GM12801 (cell line): ENCODE results near the gene PRTN3.

Experiments used
- TF ChIP-seq, protein P1 (sequence below): IDR thresholded peaks from one replicate; pipeline ENCODE4 v1.5.1; 2011; ENCODE audit warnings: control low read depth; ENCODE audit not compliant: insufficient read length; ENCODE audit errors: extremely low read depth

Gene PRTN3

DNA sequence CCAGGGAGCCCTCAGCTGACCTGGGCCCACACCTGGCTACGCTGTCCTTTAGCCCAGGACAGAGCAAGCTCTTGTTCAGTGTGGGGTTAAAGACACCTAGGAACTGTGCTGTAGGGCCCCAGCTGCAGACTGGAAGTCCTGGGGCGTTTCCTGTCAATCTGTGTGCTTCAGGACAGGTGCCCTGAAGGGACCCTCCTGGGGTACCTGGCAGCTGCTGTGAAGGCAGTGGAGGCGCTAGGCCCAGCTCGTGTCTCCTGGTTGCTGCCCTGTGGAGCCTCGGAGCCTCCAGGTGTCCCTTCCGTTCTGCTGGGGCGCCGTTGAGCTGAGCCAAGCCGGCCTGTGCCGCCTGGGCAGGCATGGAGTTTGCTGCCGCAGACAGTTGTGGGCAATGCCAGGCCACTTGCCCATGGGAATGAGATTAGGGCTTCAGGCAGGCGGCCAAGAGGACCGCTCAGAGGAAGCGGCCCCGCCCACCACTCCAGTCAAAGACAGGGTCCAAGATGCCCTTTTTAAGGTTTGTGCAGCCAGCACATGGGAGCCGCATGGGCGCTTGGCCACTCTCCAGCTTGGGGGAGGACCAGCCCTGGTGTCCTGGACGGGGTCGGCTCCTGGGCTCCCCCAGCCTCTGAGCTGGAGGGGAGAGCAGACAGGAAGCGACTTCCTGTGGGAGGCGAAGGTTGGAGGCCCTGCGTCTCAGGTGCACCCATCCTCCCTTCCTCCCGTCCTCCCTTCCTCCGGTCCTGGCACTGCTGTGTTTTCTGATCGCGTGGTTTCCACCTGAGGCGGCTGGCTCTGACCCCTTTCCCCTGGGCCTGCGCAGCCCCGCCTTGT is 39.6 kb upstream of the PRTN3 start:
- TF ChIP-seq, protein P1, sequence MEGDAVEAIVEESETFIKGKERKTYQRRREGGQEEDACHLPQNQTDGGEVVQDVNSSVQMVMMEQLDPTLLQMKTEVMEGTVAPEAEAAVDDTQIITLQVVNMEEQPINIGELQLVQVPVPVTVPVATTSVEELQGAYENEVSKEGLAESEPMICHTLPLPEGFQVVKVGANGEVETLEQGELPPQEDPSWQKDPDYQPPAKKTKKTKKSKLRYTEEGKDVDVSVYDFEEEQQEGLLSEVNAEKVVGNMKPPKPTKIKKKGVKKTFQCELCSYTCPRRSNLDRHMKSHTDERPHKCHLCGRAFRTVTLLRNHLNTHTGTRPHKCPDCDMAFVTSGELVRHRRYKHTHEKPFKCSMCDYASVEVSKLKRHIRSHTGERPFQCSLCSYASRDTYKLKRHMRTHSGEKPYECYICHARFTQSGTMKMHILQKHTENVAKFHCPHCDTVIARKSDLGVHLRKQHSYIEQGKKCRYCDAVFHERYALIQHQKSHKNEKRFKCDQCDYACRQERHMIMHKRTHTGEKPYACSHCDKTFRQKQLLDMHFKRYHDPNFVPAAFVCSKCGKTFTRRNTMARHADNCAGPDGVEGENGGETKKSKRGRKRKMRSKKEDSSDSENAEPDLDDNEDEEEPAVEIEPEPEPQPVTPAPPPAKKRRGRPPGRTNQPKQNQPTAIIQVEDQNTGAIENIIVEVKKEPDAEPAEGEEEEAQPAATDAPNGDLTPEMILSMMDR = no peak

DNA sequence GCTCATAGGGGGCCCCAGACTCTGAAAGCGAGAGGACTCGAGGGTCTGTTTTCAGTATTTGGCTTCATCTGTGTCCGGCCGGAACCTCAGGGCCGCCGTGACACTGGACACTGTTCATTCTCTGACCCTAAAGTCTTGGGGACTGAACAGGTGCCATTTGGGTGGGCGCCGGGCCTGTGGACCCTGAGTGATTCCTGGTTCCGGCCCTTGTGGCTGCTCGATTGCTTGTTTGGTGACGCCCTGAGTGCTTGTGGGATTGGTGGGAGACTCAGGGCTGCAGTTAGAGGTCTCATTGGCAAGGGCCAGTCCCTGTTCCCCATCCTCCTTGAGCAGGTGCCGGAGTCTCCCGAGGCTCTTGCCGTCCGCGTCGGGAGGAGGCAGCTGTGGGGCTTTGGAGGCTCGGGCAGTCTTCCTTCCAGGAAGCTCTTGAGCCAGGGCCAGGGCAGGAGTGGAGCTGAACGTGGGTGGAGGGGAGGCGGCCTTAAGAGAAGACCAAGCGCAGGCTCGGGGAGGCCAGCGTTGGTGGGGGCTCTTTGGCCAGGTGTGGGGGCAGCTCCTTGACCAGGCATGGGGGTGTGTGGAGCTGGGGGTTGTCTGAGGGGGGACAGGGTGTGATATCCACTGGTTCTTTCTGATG is 38.8 kb upstream of the PRTN3 start:
- TF ChIP-seq, protein P1 = no peak

DNA sequence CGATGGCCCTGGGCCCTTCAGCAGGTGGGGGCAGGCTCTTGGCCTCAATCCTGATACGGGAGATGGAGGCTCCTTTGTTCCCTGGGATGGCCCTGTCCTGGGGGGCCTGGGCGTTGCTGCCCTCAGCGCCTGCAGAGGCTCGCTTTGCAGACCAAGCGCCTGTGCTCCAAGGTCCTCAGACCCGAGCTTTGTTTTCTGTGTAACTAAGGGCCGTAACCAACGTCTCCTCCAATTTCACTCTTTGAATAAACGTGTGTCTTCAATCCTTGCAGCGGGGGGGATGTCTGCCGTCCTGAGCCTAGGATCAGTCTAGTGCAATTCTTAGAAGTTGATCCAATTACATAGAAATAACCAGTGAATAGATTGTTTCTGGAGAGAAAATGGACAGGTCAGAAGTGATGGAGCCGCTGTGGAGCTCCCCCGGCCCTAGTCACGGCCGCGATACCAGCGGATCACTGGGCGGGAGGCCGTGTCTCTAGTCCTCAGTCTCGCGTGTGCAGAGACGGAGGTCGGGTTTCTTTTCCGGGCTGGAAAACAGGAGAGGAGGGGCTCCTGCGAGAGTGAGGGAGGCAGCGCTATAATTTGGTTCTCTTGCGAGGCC is 38.2 kb upstream of the PRTN3 start:
- TF ChIP-seq, protein P1 = no peak

DNA sequence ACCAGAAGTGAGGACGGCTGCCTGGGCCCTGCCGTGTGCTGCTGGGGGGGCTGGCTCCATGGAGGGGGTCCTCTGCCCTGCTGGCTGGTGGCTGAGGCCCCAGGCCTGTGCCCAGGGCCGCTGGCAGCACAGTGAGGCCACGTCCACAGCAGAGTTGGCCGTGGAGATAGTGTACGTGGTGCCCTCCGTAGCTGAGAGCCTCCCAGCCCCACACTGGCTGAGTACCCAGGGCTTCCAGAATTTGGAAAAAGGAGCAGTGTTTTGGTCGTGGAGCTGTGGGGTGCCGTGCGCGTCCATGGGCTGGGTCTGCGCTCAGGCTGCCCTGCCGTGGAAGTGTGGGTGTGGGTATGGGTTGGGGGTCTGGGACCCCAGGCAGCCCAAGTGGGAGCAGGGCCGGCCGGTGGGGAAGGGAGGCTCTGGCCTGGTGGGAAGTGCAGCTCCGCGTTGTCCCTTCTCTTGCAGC is 37.7 kb upstream of the PRTN3 start:
- TF ChIP-seq, protein P1 = no peak

DNA sequence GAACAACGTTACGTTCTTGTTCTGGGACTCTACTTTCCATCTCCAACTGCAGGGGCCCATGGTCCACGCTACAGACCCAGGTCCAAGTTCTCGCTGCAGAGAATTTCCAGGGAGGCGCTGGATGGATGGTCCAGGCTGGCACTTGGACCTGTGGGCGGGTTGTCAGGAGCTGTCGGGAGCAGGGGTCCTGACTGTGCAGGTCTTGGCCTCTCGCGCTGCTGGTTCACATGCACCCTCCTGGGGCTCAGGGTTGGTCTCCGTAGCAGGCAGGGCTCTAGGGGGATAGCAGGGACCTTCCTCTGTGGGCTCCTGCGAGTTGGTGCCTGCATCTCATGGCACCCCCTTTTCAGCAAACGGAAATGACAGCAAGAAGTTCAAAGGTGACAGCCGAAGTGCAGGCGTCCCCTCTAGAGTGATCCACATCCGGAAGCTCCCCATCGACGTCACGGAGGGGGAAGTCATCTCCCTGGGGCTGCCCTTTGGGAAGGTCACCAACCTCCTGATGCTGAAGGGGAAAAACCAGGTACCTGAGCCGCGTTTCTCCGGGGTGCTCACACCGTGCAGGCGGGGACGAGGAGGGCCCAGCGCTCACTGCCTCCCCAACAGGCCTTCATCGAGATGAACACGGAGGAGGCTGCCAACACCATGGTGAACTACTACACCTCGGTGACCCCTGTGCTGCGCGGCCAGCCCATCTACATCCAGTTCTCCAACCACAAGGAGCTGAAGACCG is 36.9 kb upstream of the PRTN3 start:
- TF ChIP-seq, protein P1 = no peak

DNA sequence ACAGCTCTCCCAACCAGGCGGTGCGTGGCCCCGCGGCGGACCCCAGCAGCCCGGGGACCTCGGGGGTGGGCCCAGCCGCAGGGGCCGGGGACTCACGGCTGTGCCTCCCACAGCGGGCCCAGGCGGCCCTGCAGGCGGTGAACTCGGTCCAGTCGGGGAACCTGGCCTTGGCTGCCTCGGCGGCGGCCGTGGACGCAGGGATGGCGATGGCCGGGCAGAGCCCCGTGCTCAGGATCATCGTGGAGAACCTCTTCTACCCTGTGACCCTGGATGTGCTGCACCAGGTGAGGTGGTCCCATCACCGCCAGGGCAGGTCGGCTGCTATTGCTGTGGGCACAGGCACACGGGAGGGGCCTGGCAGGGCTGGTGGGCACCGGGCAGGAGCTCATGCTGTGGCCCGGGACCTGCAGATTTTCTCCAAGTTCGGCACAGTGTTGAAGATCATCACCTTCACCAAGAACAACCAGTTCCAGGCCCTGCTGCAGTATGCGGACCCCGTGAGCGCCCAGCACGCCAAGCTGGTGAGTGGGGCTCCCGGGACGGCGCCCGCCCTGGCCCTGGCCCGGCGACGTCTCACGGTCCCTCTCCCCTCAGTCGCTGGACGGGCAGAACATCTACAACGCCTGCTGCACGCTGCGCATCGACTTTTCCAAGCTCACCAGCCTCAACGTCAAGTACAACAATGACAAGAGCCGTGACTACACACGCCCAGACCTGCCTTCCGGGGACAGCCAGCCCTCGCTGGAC is 36.2 kb upstream of the PRTN3 start:
- TF ChIP-seq, protein P1 = no peak
